Panc1 (cell line): ENCODE data around the gene KIZ. TPM values are rescaled to one million over a fixed set of nuclear protein-coding genes. Genes with fewer than 3 reads are reported as not detected.

Source experiments
- ATAC-seq: fragments of 200-7000 bp; cut with Tn5 transposase; 2 replicates; pipeline ENCODE4 v1.9.1; 2020; ENCODE audit warnings: mild to moderate bottlenecking, moderate library complexity
- BruUV-seq: library from RNA; stranded (reverse); fragments of 400-500 nt; replicated peaks from 2 replicates; lab custom pipeline; 2021; lab: Mats Ljungman, UMichigan
- CTCF ChIA-PET: fragments of 300-600 bp; sonication (Branson Sonifier 250); formaldehyde crosslinking; loops from one replicate; lab custom pipeline; 2022; ENCODE audit warnings: antibody characterized with exemption; lab: Charles Lee
- POLR2A ChIA-PET: fragments of 300-600 bp; sonication (Branson Sonifier 250); formaldehyde crosslinking; loops from one replicate; lab custom pipeline; 2022; ENCODE audit warnings: antibody characterized with exemption; lab: Charles Lee
- DNase-seq: peaks from one replicate; pipeline ENCODE4 v3.0.0-alpha.2; 2010; ENCODE audit warnings: low read depth, low spot score
- H3K27ac ChIP-seq: 2 replicates; pipeline ENCODE4 v1.5.1; 2011; ENCODE audit warnings: mild to moderate bottlenecking, low read length, inconsistent platforms
- H3K27me3 ChIP-seq: fragments of 200-500 bp; sonication (Bioruptor generic); 2 replicates; pipeline ENCODE4 v1.6.0; 2014; ENCODE audit warnings: low read length, inconsistent platforms; ENCODE audit not compliant: control insufficient read depth, insufficient read depth
- H3K36me3 ChIP-seq: fragments of 200-500 bp; sonication (Bioruptor generic); 2 replicates; pipeline ENCODE4 v1.5.1; 2014; ENCODE audit warnings: inconsistent platforms, mild to moderate bottlenecking, low read length, moderate library complexity; ENCODE audit not compliant: control insufficient read depth, insufficient read depth
- H3K4me1 ChIP-seq: 2 replicates; pipeline ENCODE4 v1.5.1; 2011; ENCODE audit warnings: inconsistent platforms, mild to moderate bottlenecking, low read length, moderate library complexity; ENCODE audit not compliant: control insufficient read depth, insufficient read depth
- H3K4me3 ChIP-seq, 2 experiments: 2 replicates each; pipeline ENCODE4 v1.5.1; 2011 to 2012; ENCODE audit warnings: low read depth in 2 of 2, low read length in 2 of 2, mild to moderate bottlenecking in 2 of 2, inconsistent platforms in 1 of 2, moderate library complexity in 1 of 2
- H3K9me3 ChIP-seq: fragments of 200-500 bp; sonication (Bioruptor generic); 2 replicates; pipeline ENCODE4 v1.5.1; 2014; ENCODE audit warnings: low read depth, mild to moderate bottlenecking, inconsistent platforms, low read length, moderate library complexity; ENCODE audit not compliant: control insufficient read depth, insufficient read depth
- POLR2AphosphoS5 ChIP-seq: IDR thresholded peaks from 2 replicates; pipeline ENCODE4 v1.6.1; 2012; ENCODE audit warnings: mild to moderate bottlenecking, low read depth, low read length, moderate library complexity
- SIN3A ChIP-seq: IDR thresholded peaks from 2 replicates; pipeline ENCODE4 v1.6.1; 2012; ENCODE audit warnings: low read depth, mild to moderate bottlenecking, low read length, moderate library complexity, borderline replicate concordance; ENCODE audit not compliant: insufficient read depth
- TCF7L2 ChIP-seq: IDR thresholded peaks from 2 replicates; pipeline ENCODE4 v1.6.1; 2011; ENCODE audit warnings: mild to moderate bottlenecking, low read depth, low read length, inconsistent platforms
- in situ Hi-C: cut with HindIII; loops from 2 replicates; pipeline ENCODE4 v1.10.0; 2016; ENCODE audit warnings: low sequenced_read_pairs, low pct_unique_long_range_greater_than_20kb
- intact Hi-C: fragments of 100-400 bp; cut with micrococcal nuclease; formaldehyde crosslinking; loops from one replicate; pipeline ENCODE4 v1.10.0; 2022; ENCODE audit not compliant: unreplicated experiment
- total RNA-seq: library from RNA; stranded (reverse); gene quantifications from one replicate; pipeline ENCODE4 v1.2.1, GENCODE V29; 2021; ENCODE audit not compliant: unreplicated experiment
- TF ChIP-seq, protein P1 (sequence below), 2 experiments: IDR thresholded peaks; 2 replicates each; pipeline ENCODE4 v1.6.1; 2011 to 2012; ENCODE audit warnings: low read depth in 2 of 2, control low read depth in 1 of 2, low read length in 1 of 2, mild to moderate bottlenecking in 1 of 2, moderate library complexity in 1 of 2; ENCODE audit not compliant: insufficient read depth in 1 of 2
- TF ChIP-seq, protein P2 (sequence below): fragments of 450-650 bp; IDR thresholded peaks from 2 replicates; pipeline ENCODE4 v1.5.1; 2017; ENCODE audit warnings: mild to moderate bottlenecking

The KIZ gene
- total RNA-seq, 1 experiment from 2014 or later, result 6.5 TPM

DNA sequence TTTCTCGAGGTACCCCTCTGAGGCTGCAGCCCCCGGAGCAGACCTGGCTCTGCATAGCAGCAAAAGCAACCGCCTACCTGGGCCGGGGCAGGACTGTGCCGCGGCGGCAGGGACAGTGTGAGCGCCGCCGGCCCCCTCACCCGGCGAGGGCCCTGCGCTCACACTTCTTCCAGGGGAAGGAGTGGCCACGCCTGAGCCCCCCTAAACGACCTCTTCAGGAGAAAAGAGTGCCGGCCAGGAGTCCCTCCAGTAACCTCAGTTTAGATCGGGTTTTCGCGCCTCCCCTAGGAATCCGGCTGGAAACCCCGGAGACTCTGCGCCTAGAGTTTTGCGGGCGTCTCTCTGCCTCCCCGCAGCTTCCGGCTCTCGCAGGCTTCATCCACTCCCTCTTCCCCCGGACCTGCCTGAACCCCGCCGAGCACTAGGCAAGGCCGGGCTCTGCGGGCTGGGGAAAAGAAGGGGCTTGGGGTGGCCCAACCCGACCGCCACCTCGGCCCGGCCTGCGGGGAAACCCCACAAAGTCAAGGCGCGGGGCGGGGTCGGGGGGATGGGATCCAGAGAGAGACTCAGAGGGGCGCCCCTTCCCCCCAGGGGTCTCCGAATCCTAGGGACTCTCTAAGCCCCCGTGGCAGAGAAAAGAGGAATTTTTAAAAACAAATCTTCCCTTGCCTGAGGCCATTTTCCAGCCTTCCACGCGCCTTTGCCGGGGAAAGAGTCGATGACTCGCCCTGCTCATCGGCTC lies 20.3 kb upstream of the KIZ start:
- ChIA-PET CTCF (no interaction called here), POLR2A (no interaction called here)
- H3K36me3 ChIP-seq, result no peaks in the 10 kb centered on the region
- no peak overlapping the region for H3K27ac ChIP-seq
- H3K27me3 ChIP-seq, result peaks cover 2% of the 10 kb centered on the region; the same call in 1 of the 2 replicates
- no TSS peak for BruUV-seq
- no peak overlapping the region for H3K4me3 ChIP-seq
- intact Hi-C loops (no loop called here), in situ Hi-C loops (no loop called here)
- no peaks in the 10 kb centered on the region for H3K4me1 ChIP-seq
- H3K9me3 ChIP-seq, result no peaks in the 10 kb centered on the region
- DNase-seq (no peak), ATAC-seq (no peak)
- TF ChIP-seq, protein P1, sequence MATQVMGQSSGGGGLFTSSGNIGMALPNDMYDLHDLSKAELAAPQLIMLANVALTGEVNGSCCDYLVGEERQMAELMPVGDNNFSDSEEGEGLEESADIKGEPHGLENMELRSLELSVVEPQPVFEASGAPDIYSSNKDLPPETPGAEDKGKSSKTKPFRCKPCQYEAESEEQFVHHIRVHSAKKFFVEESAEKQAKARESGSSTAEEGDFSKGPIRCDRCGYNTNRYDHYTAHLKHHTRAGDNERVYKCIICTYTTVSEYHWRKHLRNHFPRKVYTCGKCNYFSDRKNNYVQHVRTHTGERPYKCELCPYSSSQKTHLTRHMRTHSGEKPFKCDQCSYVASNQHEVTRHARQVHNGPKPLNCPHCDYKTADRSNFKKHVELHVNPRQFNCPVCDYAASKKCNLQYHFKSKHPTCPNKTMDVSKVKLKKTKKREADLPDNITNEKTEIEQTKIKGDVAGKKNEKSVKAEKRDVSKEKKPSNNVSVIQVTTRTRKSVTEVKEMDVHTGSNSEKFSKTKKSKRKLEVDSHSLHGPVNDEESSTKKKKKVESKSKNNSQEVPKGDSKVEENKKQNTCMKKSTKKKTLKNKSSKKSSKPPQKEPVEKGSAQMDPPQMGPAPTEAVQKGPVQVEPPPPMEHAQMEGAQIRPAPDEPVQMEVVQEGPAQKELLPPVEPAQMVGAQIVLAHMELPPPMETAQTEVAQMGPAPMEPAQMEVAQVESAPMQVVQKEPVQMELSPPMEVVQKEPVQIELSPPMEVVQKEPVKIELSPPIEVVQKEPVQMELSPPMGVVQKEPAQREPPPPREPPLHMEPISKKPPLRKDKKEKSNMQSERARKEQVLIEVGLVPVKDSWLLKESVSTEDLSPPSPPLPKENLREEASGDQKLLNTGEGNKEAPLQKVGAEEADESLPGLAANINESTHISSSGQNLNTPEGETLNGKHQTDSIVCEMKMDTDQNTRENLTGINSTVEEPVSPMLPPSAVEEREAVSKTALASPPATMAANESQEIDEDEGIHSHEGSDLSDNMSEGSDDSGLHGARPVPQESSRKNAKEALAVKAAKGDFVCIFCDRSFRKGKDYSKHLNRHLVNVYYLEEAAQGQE (IDR thresholded peaks at IDR 0.05; ENCODE audit: insufficient read depth in 1 of 2, low read depth in 2 of 2, low read length in 1 of 2), result no peak
- TF ChIP-seq TCF7L2, result no peak
- TF ChIP-seq, protein P2, sequence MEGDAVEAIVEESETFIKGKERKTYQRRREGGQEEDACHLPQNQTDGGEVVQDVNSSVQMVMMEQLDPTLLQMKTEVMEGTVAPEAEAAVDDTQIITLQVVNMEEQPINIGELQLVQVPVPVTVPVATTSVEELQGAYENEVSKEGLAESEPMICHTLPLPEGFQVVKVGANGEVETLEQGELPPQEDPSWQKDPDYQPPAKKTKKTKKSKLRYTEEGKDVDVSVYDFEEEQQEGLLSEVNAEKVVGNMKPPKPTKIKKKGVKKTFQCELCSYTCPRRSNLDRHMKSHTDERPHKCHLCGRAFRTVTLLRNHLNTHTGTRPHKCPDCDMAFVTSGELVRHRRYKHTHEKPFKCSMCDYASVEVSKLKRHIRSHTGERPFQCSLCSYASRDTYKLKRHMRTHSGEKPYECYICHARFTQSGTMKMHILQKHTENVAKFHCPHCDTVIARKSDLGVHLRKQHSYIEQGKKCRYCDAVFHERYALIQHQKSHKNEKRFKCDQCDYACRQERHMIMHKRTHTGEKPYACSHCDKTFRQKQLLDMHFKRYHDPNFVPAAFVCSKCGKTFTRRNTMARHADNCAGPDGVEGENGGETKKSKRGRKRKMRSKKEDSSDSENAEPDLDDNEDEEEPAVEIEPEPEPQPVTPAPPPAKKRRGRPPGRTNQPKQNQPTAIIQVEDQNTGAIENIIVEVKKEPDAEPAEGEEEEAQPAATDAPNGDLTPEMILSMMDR, result no peak
- TF ChIP-seq SIN3A, result no peak
- no peak for TF ChIP-seq POLR2AphosphoS5

DNA sequence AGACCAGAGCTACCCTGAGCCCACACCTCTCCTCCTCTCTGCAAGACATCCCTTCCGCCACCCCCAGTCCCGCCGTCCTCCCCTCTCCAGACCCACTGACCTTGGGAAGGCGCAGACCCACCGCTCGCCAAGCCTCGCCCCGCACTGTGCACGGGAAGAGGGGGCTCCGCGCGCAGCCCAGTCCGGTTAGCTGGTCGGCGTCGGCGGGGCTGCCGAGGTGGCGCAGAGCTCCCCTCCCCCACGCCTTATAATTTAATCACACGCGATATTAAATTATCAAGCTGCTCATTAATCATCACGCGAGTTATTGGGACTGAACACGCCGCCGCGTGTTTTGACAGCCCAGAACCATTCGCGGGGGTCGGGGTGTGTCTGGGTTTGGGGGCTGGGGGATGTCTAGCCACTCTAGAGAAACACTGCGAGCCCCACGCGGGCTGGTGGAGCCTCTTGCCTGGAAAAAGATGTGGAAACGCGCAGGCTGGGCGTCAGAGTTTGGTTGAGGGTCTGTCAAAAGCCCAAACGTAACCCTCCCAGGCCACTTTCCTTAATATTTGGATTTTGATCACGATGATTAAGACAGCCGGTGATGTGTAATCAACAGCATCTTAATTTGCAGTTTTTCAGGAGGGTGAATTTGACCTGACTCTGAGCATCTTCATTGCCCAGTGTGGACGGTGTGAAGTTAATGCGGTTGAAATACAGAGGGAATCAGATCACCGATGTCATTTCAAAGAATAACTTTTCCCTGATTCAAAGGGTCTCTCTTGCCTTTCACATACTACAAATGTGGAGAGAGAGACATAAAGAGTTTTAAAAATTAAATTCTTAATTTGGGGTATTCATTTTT lies 19.5 kb upstream of the KIZ start, which contains the start of gene LINC00237:
Gene LINC00237 (minus strand): TSS at position 188 of the 847 bp plus-strand sequence.
- DNase-seq, result no peak
- CTCF ChIA-PET, result no interaction called here

More for the DNA sequence above, 19.5 kb upstream of the KIZ start, which contains the start of gene LINC00237:
- intact Hi-C loops, result no loop called here
- no peaks in the 10 kb centered on the region for H3K9me3 ChIP-seq
- no TSS peak for BruUV-seq
- no peak within 1 kb of the TSS for H3K4me3 ChIP-seq
- POLR2A ChIA-PET, result no interaction called here
- peaks cover 2% of the 10 kb centered on the region; the same call in 1 of the 2 replicates for H3K27me3 ChIP-seq
- H3K27ac ChIP-seq, result no peak within 1 kb of the TSS
- no peak for ATAC-seq
- no peak for TF ChIP-seq POLR2AphosphoS5
- TF ChIP-seq SIN3A, result no peak
- TF ChIP-seq TCF7L2, result no peak
- TF ChIP-seq, protein P1 (IDR thresholded peaks at IDR 0.05; ENCODE audit: insufficient read depth in 1 of 2, low read depth in 2 of 2, low read length in 1 of 2), result no peak
- TF ChIP-seq, protein P2, result no peak
- H3K36me3 ChIP-seq, result no peaks in the 10 kb centered on the region
- in situ Hi-C loops, result no loop called here
- H3K4me1 ChIP-seq, result no peaks in the 10 kb centered on the region
